ENCODE measurements around the gene TSPAN9. TPM values are rescaled to one million over a fixed set of nuclear protein-coding genes. Genes with fewer than 3 reads are reported as not detected.

Gene TSPAN9
- polyA plus RNA-seq, 1 donor (not counting 4 experiments of a cell fraction or from before 2014, with no cell fraction given), result 27.5 TPM

DNA sequence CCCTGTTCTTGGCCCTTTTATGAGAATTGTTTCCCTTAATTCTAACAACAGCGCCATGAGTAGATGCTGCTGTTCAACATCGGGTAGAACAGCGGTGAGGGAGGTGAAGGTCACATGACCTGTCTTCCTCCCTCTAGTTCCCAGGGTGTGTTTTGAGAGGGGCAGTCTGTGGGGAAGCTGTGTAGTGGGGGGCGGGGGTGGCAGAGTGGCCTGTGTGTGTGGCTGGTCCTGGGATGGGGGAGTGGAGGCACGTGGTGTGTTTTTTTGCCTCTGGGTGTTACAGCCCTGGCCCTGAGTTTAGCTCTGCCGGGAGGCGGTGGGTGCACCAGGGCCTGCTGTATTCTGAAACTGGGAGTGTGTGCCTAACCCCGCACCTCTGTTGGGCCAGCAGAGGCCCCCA, 202.7 kb downstream of the TSPAN9 start:
- no peak for FAIRE-seq

DNA sequence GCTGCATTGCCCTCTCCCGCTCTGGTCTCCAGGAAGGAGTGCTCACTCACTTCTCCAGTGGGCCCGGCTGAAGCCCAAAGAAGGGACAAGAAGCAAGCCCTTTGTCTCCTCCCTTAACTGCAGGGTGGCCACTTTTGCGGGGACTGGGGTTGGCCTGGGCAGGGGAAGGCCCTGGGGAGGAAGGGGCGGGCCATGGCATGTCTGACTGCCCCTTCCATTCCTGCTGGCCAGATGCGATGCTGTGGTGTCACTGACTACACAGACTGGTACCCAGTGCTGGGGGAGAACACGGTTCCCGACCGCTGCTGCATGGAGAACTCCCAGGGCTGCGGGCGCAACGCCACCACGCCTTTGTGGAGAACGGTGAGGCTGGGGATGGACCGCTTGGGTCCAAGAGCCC, 203.8 kb downstream of the TSPAN9 start:
- no peak overlapping the region for H3K27ac ChIP-seq (ENCODE audit: control insufficient read depth, insufficient read depth, low read length)
- DNase-seq (ENCODE audit: low read depth, low spot score), result no peak
- no peak overlapping the region for H3K4me2 ChIP-seq (ENCODE audit: control insufficient read depth, extremely low read depth, insufficient read depth, low read depth, low read length)
- peaks cover 0 to 7% of the 10 kb centered on the region in 2 experiments for H3K36me3 ChIP-seq (ENCODE audit: control insufficient read depth in 2 of 2, extremely low read depth in 1 of 2, insufficient read depth in 2 of 2, low read length in 2 of 2)
- no peaks in the 10 kb centered on the region for H3K9me1 ChIP-seq (ENCODE audit: control insufficient read depth, extremely low read depth, insufficient read depth, low read length)
- dilution Hi-C loops (cut with MboI; ENCODE audit: extremely low pct_ligation_motif_present, low sequenced_read_pairs), result no loop called here
- TF ChIP-seq, protein P1, sequence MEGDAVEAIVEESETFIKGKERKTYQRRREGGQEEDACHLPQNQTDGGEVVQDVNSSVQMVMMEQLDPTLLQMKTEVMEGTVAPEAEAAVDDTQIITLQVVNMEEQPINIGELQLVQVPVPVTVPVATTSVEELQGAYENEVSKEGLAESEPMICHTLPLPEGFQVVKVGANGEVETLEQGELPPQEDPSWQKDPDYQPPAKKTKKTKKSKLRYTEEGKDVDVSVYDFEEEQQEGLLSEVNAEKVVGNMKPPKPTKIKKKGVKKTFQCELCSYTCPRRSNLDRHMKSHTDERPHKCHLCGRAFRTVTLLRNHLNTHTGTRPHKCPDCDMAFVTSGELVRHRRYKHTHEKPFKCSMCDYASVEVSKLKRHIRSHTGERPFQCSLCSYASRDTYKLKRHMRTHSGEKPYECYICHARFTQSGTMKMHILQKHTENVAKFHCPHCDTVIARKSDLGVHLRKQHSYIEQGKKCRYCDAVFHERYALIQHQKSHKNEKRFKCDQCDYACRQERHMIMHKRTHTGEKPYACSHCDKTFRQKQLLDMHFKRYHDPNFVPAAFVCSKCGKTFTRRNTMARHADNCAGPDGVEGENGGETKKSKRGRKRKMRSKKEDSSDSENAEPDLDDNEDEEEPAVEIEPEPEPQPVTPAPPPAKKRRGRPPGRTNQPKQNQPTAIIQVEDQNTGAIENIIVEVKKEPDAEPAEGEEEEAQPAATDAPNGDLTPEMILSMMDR (optimal IDR thresholded peaks at IDR 0.05 in 1 of 3, IDR thresholded peaks at IDR 0.05 in 1 of 3, conservative IDR thresholded peaks at IDR 0.05 in 1 of 3; ENCODE audit: extremely low read depth in 1 of 3, insufficient read depth in 2 of 3, low read length in 3 of 3), result no peak
- TF ChIP-seq EZH2 (IDR thresholded peaks at IDR 0.05; ENCODE audit: low read length), result no peak
- H3K27me3 ChIP-seq (ENCODE audit: control insufficient read depth, extremely low read depth, insufficient read depth, low read length), result peaks cover 4% of the 10 kb centered on the region
- H3K4me3 ChIP-seq (ENCODE audit: control insufficient read depth in 2 of 3, extremely low read depth in 1 of 3, insufficient read depth in 2 of 3, low read depth in 1 of 3, low read length in 3 of 3), result no peak overlapping the region
- no peak overlapping the region for H2AFZ ChIP-seq (ENCODE audit: control insufficient read depth, low read length)
- H3K9me3 ChIP-seq (ENCODE audit: control insufficient read depth, low read depth, low read length), result no peaks in the 10 kb centered on the region
- no peak overlapping the region for H3K9ac ChIP-seq (ENCODE audit: control insufficient read depth, extremely low read depth, insufficient read depth, low read length)
- H3K4me1 ChIP-seq (ENCODE audit: control insufficient read depth, extremely low read depth, insufficient read depth, low read length), result no peaks in the 10 kb centered on the region
- no peaks in the 10 kb centered on the region for H3K79me2 ChIP-seq (ENCODE audit: control insufficient read depth, insufficient read depth, low read length)
- no peaks in the 10 kb centered on the region for H4K20me1 ChIP-seq (ENCODE audit: control insufficient read depth, extremely low read depth, insufficient read depth, low read length)
- no peak for FAIRE-seq

More for the DNA sequence above, 202.7 kb downstream of the TSPAN9 start:
- Histone ChIP-seq H3K27me3 (ENCODE audit: control insufficient read depth, extremely low read depth, insufficient read depth, low read length) (peaks cover 4% of the 10 kb centered on the region), H3K4me1 (ENCODE audit: control insufficient read depth, extremely low read depth, insufficient read depth, low read length) (no peaks in the 10 kb centered on the region), H3K4me3 (ENCODE audit: control insufficient read depth in 2 of 3, extremely low read depth in 1 of 3, insufficient read depth in 2 of 3, low read depth in 1 of 3, low read length in 3 of 3) (no peak overlapping the region), H3K9ac (ENCODE audit: control insufficient read depth, extremely low read depth, insufficient read depth, low read length) (no peak overlapping the region), H2AFZ (ENCODE audit: control insufficient read depth, low read length) (no peak overlapping the region), H3K27ac (ENCODE audit: control insufficient read depth, insufficient read depth, low read length) (no peak overlapping the region), H3K9me3 (ENCODE audit: control insufficient read depth, low read depth, low read length) (no peaks in the 10 kb centered on the region), H3K79me2 (ENCODE audit: control insufficient read depth, insufficient read depth, low read length) (no peaks in the 10 kb centered on the region), H3K9me1 (ENCODE audit: control insufficient read depth, extremely low read depth, insufficient read depth, low read length) (no peaks in the 10 kb centered on the region), H3K4me2 (ENCODE audit: control insufficient read depth, extremely low read depth, insufficient read depth, low read depth, low read length) (no peak overlapping the region), H4K20me1 (ENCODE audit: control insufficient read depth, extremely low read depth, insufficient read depth, low read length) (no peaks in the 10 kb centered on the region), H3K36me3 (ENCODE audit: control insufficient read depth in 2 of 2, extremely low read depth in 1 of 2, insufficient read depth in 2 of 2, low read length in 2 of 2) (peaks cover 0 to 6% of the 10 kb centered on the region in 2 experiments)
- TF ChIP-seq EZH2 (IDR thresholded peaks at IDR 0.05; ENCODE audit: low read length), result no peak
- TF ChIP-seq, protein P1 (optimal IDR thresholded peaks at IDR 0.05 in 1 of 3, IDR thresholded peaks at IDR 0.05 in 1 of 3, conservative IDR thresholded peaks at IDR 0.05 in 1 of 3; ENCODE audit: extremely low read depth in 1 of 3, insufficient read depth in 2 of 3, low read length in 3 of 3), result no peak
- no peak for DNase-seq (ENCODE audit: low read depth, low spot score)
- dilution Hi-C loops (cut with MboI; ENCODE audit: extremely low pct_ligation_motif_present, low sequenced_read_pairs), result no loop called here
